Esophagus squamous epithelium (tissue), 5 donors: ENCODE data around the gene WNT5A. TPM values are rescaled to one million over a fixed set of nuclear protein-coding genes. Genes with fewer than 3 reads are reported as not detected.
"Not testable (repeated sequence)": the region's sequence is repeated elsewhere in the genome, so short reads cannot be mapped to it uniquely, and the experiment has no call there.

Experiments
- DNase-seq: peaks from one replicate; lab custom pipeline; 2025; lab: John Stamatoyannopoulos, UW
- H3K27ac ChIP-seq, 4 donors: fragments of 200-600 bp; sonication (generic); one replicate each; pipeline ENCODE4 v1.5.1; 2016 to 2019; ENCODE audit warnings: mild to moderate bottlenecking in 1 of 4
- H3K27me3 ChIP-seq, 4 donors: fragments of 200-600 bp; sonication (generic); 1 replicate in 3 of 4; 2 replicates in 1 of 4; pipeline versions ENCODE4 v1.5.1 to v1.6.0; 2017 to 2021; ENCODE audit warnings: antibody characterized with exemption in 1 of 4
- H3K36me3 ChIP-seq, 3 donors: fragments of 200-600 bp; sonication (generic); one replicate each; pipeline ENCODE4 v1.5.1; 2016 to 2019
- H3K4me1 ChIP-seq, 3 donors: fragments of 200-600 bp; sonication (generic); one replicate each; pipeline ENCODE4 v1.5.1; 2017 to 2019
- H3K4me3 ChIP-seq, 4 donors: fragments of 200-600 bp; sonication (generic); 1 replicate in 3 of 4; 2 replicates in 1 of 4; pipeline ENCODE4 v1.5.1; 2016 to 2019; ENCODE audit warnings: mild to moderate bottlenecking in 2 of 4, moderate library complexity in 1 of 4
- H3K9me3 ChIP-seq, 3 donors: fragments of 200-600 bp; sonication (generic); one replicate each; pipeline ENCODE4 v1.5.1; 2016 to 2019
- POLR2A ChIP-seq, 4 donors: fragments of 450-650 bp; IDR thresholded peaks; one replicate each; pipeline ENCODE4 v1.6.1; 2017; ENCODE audit warnings: antibody characterized with exemption in 4 of 4, mild to moderate bottlenecking in 4 of 4, moderate library complexity in 3 of 4
- WGBS, 2 donors: methylation state at CpG; one replicate each; pipeline ENCODE4 v1.1.5; 2018; 5-methylcytosine and 5-hydroxymethylcytosine counted together
- intact Hi-C: fragments of 100-400 bp; cut with DNase I; formaldehyde crosslinking; loops from one replicate; pipeline ENCODE4 v1.15.0; 2022
- total RNA-seq, 4 donors: library from RNA; depleted of rRNA; stranded (reverse); fragments of >200 nt; gene quantifications; one replicate each; pipeline ENCODE4 v1.1.0, GENCODE V29; 2016
- TF ChIP-seq, protein P1 (sequence below), 6 experiments: fragments of 450-650 bp in 4 of 6; fragments of 200-600 bp in 2 of 6; sonication (generic) in 2 of 6; IDR thresholded peaks; one replicate each; pipeline ENCODE4 v1.5.1; 2016 to 2019; ENCODE audit warnings: antibody characterized with exemption in 6 of 6, mild to moderate bottlenecking in 4 of 6, moderate library complexity in 4 of 6
- donor health status: DM: yes; HTN: yes; CAD: no.

Gene WNT5A
- total RNA-seq, 4 donors from 2014 or later, result 15.8 to 90.4 (median 30.7) TPM

DNA sequence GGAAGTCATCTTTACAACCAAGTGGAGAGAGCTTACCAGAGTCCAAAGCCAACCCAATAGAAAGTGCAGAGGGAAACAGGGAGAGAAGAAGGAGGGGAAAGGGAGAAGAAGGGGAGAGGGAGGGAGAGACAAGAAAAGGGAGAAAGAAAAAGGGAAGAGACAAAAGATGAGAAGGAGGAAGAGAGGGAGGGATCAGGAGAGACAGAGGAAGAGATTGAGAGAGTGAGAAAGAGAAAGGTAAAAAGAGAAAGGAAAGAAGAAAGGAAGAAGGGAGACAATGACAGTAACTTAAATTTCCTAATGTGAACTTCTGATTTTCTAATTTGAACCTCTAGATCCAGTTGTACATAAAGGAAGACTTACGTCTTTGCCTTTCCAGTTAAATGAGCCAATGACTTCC, 20.7 kb upstream of the WNT5A start:
- 86 to 100% methylated on average over 1 of the region's 1 CpG for WGBS, 2 donors
- Histone ChIP-seq H3K27ac (no peak overlapping the region), H3K4me1 (peaks cover 0 to 46% (median 2%) of the 10 kb centered on the region in 3 donors), H3K36me3 (no peaks in the 10 kb centered on the region), H3K9me3 (no peaks in the 10 kb centered on the region), H3K4me3 (no peak overlapping the region), H3K27me3 (no peaks in the 10 kb centered on the region)
- intact Hi-C loops, result no loop called here
- no peak for DNase-seq
- TF ChIP-seq, protein P1, sequence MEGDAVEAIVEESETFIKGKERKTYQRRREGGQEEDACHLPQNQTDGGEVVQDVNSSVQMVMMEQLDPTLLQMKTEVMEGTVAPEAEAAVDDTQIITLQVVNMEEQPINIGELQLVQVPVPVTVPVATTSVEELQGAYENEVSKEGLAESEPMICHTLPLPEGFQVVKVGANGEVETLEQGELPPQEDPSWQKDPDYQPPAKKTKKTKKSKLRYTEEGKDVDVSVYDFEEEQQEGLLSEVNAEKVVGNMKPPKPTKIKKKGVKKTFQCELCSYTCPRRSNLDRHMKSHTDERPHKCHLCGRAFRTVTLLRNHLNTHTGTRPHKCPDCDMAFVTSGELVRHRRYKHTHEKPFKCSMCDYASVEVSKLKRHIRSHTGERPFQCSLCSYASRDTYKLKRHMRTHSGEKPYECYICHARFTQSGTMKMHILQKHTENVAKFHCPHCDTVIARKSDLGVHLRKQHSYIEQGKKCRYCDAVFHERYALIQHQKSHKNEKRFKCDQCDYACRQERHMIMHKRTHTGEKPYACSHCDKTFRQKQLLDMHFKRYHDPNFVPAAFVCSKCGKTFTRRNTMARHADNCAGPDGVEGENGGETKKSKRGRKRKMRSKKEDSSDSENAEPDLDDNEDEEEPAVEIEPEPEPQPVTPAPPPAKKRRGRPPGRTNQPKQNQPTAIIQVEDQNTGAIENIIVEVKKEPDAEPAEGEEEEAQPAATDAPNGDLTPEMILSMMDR (IDR thresholded peaks at IDR 0.05), result no peak
- TF ChIP-seq POLR2A (IDR thresholded peaks at IDR 0.05), result no peak

DNA sequence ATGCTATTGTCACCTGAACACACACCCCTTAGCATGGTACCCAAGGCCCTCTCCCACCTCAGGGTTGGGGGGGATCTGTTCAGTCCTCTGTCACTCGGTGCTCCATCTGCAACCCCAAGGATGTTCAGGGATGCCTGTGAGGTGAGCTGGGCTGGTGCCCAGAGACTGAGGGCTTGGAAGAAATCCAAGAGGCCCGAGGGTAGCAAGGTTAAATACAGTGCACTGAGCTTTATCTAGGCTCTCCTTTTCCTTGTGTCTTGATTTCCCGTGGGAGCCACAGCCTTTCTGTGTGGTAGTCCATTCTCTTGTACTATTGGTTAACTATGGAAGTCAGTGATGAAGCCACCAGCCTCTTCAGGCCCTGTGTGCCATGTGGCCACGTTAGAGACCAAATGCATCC, 18.7 kb upstream of the WNT5A start:
- intact Hi-C loops, result no loop called here
- no peak for TF ChIP-seq POLR2A (IDR thresholded peaks at IDR 0.05)
- TF ChIP-seq, protein P1 (IDR thresholded peaks at IDR 0.05), result no peak
- WGBS, 2 donors, result 43 to 64% methylated on average over 3 to 4 of the region's 4 CpGs
- Histone ChIP-seq H3K9me3 (no peaks in the 10 kb centered on the region), H3K4me3 (no peak overlapping the region), H3K36me3 (no peaks in the 10 kb centered on the region), H3K27ac (no peak overlapping the region), H3K4me1 (peaks cover 0 to 45% (median 0%) of the 10 kb centered on the region in 3 donors), H3K27me3 (no peaks in the 10 kb centered on the region)
- no peak for DNase-seq

DNA sequence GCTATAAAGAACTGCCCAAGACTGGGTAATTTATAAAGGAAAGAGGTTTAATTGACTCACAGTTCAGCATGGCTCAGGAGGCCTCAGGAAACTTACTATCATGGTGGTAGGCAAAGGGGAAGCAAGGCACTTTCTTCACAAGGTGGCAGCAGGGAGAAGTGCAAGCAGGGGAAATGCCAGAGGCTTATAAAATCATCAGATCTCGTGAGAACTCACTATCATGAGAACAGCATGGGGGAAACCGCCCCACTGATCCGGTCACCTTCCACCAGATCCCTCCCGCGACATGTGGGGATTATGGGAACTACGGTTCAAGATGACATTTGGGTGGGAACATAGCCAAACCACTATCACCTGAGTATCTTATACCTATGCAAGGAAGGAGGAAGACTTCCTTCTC, 18.0 kb upstream of the WNT5A start:
- TF ChIP-seq, protein P1 (IDR thresholded peaks at IDR 0.05), result peak in 5 of 6 experiments; percentile 17 to 39 (median 28)
- H3K9me3 ChIP-seq, H3K27me3 ChIP-seq, H3K36me3 ChIP-seq, intact Hi-C loops, DNase-seq, H3K4me3 ChIP-seq: not testable (repeated sequence)
- 51 to 69% methylated on average over 6 of the region's 6 CpGs for WGBS, 2 donors
- Histone ChIP-seq H3K4me1 (peaks cover 0 to 45% (median 0%) of the 10 kb centered on the region in 3 donors), H3K27ac (peak overlapping the region in 2 of 4 donors; percentile 17 to 19)

DNA sequence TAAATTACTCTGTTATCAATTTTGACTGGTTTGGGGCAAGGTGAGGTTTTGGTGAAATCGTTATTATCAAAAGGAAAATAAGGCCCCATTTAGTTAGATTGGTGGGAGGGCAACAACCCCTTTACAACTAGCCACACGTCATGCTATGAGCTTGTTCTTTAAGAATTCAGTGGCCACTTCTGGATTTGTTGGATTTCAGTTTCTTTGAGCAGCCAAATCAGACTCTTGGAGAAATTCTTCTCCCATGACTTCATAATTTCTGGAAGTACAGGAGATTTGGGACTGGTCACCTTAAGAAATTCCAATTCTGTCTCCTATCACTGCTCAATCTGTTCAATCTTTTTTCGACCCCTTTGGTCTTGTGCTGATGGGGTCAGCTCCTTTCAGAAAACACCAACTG, 14.8 kb upstream of the WNT5A start:
- intact Hi-C loops, result no loop called here
- H3K4me3 ChIP-seq, result no peak overlapping the region
- DNase-seq, result no peak
- peaks cover 0 to 42% (median 0%) of the 10 kb centered on the region in 3 donors for H3K4me1 ChIP-seq
- H3K9me3 ChIP-seq, result no peaks in the 10 kb centered on the region
- no peaks in the 10 kb centered on the region for H3K36me3 ChIP-seq
- no peaks in the 10 kb centered on the region for H3K27me3 ChIP-seq
- no peak for TF ChIP-seq POLR2A (IDR thresholded peaks at IDR 0.05)
- TF ChIP-seq, protein P1 (IDR thresholded peaks at IDR 0.05), result no peak
- no peak overlapping the region for H3K27ac ChIP-seq
- WGBS, 2 donors, result 78 to 86% methylated on average over 2 to 3 of the region's 3 CpGs

DNA sequence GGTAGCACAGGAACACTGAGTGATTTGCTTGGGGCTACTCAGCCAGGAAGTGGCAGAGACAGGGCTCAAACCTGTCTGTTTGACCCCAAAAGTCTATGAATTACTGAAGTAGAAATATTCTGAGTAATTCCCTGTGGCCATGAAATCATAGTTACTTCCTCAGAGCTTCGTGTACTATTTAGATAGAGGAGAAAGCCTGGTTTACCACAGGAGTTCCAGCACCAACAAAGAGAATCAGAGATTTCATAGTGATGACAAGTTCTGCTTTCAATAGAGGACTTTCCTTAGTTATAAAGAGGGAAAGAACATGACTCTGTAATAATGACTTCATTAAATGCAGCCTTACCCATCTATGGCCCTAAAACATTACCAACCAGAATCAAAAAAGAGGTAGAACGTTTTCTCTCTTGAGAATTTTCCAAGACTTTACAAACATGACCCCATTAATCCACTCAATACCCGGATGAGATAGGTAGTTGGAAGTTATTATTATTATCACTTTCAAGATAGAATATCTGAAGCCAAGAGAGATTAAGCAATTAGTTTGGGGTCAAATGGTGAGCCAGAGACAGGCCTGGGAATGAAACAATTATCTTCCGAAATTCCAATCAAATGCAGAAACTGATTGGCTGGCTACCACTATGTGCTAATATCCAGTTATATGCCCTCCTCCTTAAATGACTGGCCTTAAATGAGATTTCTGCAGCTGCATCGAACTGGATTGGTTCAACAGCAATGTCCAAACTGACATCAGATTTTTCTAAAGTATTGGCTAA, 13.6 kb upstream of the WNT5A start:
- H3K27me3 ChIP-seq, result no peaks in the 10 kb centered on the region
- peak overlapping the region in 1 of 4 donors; percentile 29 for H3K27ac ChIP-seq
- no peaks in the 10 kb centered on the region for H3K9me3 ChIP-seq
- TF ChIP-seq, protein P1 (IDR thresholded peaks at IDR 0.05), result no peak
- TF ChIP-seq POLR2A (IDR thresholded peaks at IDR 0.05), result no peak
- DNase-seq, result no peak
- no peak overlapping the region for H3K4me3 ChIP-seq
- peaks cover 0 to 33% (median 0%) of the 10 kb centered on the region in 3 donors for H3K4me1 ChIP-seq
- no peaks in the 10 kb centered on the region for H3K36me3 ChIP-seq
- WGBS, 2 donors, result 64 to 70% methylated on average over 5 of the region's 5 CpGs
- intact Hi-C loops, result no loop called here
